NCI-H774 (cell line): ENCODE results near the gene TAF3.

Experiments
- DNase-seq: peaks from one replicate; lab custom pipeline; 2025; lab: John Stamatoyannopoulos, UW

TAF3 gene

GRCh38 chr10:7937315-7937945 is 119.1 kb downstream of the TAF3 start:
- no peak for DNase-seq

GRCh38 chr10:7941576-7941975 is 123.3 kb downstream of the TAF3 start:
- no peak for DNase-seq

GRCh38 chr10:7942316-7942715 is 124.0 kb downstream of the TAF3 start:
- no peak for DNase-seq

DNA sequence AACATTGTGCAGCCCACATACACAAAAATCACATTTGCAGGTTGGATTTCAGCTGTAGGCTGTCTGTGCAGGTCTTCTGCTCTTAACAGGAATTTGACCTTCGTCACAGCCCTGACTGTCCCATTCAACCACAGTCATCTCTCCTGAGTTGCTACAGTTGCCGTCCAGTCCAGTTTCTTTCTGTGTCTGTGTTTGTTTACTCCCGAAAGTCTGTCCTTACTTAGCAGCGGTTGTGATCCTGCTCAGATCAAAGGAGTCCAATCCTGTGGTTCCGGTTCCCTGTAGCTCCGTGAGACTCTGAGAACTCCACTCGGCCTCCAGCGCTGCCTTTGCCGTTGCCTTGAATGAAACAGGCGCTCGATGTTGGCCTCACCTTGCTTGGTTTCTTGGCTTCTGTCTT is 124.6 kb downstream of the TAF3 start:
- DNase-seq, result no peak

DNA sequence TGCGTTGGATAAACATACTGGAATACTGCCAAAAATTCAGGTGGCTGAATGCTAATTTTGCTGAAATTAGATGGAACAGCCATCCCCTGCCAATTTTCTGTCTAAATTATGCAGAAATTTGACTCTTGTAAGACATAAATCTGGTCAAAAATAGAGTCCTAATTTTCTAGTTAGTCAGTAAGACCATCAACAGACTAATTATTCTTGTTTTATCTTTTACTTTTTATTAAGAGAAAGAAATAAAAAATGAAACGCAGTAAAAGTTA is 125.8 kb downstream of the TAF3 start:
- DNase-seq, result no peak

DNA sequence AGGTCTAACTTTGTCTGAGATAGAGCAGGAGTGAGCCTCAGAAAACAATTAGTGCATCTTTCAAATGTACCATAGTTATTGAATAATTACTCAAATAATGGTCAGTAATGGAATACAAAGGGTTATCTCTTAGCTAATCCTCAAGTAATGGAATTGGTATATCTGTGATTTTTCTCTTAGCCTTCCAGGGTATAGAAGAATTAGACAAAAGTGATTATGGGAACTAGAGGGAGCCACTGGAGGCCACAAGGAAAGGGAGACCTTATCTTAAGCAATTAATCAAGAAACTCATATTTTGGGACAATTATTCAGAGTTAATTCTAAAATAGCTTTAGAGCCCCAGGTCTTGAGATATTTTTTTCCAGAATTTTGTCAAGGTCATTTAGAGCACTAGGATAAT is 126.2 kb downstream of the TAF3 start:
- DNase-seq, result no peak

- no peak for DNase-seq
Observed at GRCh38 chr10:7945034-7945433, 126.7 kb downstream of the TAF3 start.

DNA sequence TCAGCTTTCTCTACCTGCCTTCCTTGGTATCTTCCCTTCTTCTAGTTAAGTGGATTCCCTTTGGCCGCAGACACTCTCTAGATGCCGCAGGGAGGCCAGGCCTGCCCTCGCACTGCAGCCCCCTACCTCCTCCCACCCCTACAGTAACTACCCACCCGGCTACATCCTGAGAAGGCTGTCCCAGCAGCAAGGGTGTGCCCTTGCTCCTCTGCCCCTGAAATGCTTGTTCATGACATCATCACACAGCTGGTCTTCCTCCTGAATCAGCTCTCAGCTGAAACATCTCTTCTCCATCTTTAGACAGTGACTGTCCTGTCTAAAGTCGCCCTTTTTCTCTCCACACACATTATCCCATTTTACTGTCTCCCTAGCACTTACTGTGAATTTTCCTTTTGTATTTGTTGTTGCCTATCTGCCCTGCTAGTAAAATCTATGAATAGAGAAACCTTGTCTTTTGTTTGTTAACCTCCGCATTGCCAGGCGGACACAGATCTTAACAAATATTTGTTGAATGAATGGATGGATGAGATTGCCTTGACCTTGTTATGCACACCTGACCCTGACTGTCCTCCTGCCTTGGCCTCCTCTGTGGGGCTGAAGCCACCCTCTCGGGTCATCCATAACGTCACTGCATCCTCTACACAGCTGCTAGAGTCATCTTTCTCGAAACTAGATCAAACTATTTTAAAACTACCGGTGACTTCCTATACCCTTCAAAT is 127.3 kb downstream of the TAF3 start:
- DNase-seq, result no peak

- no peak for DNase-seq
Observed at GRCh38 chr10:7948371-7949000, 130.2 kb downstream of the TAF3 start.

DNA sequence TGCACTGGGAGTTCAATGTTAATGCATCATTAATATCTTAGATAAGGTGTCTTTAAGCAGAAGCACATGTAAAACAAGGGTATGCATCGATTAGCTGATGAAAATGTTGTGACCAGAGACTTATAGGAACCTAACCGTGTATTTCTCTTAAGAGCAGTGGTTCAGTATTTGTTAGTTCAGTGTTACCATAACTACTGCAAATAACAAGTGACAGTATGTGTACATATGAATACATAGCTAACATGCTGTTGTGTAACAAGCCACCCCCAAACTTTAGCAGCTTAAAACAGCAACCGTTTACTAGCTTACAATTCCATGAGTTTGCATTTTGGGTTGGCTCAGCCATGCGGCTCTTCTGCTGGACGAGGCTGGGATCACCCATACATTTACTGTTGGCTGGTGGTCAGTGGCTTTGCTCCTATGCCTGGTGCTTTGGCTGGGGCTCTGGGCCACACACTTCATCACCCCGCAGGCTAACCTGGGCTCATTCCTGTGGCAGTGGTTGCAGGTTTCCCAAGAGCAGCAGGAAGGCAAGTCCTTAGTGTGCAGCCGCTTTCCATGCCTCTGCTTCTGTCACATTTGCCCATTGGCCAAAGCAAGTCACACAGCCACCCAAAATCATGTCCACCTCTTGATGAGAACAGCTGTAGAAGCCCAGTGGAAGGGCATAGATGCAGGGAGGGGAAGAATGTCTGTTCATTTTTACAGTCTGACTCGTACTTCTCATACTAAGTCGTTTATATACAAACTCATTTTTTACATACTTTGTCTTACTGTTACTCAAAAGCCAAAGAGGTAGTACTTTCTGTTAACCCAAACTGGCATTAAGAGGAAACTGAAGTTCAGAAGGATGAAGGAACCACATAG is 132.9 kb downstream of the TAF3 start:
- no peak for DNase-seq

DNA sequence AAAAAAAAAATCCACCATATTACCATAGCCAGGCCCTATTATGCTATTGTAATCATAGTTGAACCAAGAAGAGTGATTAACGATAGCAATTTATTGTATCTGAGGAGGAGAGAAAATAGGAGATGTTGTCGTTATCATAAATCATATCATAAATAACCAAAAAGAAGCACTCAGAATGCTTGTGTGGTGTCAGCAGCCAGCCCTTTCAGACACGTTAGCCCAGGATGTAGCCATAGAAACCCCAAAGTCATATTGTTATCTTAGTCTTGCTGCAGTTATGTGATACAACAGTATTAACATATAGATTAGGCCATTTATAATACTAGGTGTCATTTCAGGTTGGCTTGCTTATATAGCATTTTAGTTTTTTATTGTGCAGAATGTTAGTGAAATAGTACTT is 134.0 kb downstream of the TAF3 start:
- no peak for DNase-seq

DNA sequence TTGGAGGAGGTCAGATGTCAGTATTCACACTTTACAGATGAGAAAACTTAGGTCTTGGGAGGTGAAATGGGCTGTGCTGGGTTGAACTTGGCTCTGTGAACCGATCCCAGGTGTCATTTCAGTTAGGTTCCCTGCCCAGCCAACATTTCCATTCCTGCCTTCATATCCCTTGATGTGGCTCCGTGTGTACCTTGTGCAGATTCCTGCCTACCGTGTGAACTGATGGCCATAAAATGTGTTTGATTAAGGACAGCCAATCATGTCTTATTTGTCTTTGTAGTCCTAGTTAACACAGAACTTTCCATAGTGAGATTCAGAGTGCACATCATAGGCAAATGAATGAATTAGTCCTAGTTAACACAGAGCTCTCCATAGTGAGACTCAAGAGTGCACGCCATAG is 135.1 kb downstream of the TAF3 start:
- no peak for DNase-seq

DNA sequence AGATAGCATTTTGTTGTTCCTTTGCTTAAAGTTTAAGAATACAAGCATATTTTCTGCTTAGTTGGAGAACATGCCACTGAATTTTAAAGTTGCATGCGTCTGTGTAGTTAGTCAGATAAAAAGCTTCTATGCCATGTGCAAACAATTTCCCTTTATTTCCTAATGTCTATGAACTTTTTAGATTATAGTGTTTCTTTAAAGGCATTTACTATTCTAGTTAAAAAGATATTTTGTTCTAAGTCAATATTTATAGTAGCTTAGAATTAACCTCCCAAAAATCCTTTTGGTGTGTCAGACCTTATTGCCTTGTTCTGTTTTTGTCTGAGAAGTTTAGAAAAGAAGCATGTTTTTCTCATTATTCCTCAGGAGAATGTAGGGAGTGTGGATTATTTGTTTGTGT is 137.1 kb downstream of the TAF3 start:
- DNase-seq, result no peak

DNA sequence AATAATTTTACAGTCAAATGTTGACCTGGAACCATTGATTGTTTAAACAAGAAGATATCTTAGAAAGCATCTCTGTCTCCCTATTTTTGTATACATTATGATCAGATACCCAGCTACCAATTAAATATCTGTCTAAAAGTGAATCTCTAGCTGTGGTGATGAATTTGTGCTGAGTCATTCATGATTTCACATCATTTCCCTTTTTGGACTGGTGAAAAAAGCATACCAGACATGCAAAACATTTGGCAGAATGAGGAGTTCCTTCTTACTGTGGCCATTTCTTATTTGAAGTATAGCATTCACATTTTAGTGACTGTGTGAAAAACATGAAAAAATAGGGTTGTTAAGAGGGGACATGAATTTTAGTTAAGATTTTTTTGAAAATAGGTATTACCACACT is 138.2 kb downstream of the TAF3 start:
- DNase-seq, result no peak

GRCh38 chr10:7957591-7957990 is 139.3 kb downstream of the TAF3 start:
- no peak for DNase-seq

DNA sequence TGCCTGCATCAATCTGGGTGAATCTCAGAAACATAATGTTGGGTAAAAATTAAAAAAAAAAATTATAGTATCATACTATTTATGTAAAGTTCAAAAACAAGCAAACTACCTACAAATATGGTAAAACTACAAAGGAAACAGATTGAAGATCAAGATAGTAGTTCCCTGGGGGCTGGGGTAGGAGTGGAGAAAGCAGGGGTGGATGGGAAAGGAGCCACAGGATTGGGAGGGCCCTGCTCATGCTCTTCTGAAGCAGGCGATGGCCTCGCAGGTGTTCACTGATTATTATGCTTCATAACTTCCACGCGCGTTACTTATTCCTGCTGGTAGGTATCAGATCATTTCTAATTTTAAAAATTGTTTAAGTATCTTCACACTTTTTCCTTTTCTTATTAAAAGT is 140.1 kb downstream of the TAF3 start:
- DNase-seq, result no peak

GRCh38 chr10:7960108-7960507 is 141.8 kb downstream of the TAF3 start:
- DNase-seq, result no peak

- no peak for DNase-seq
Observed at GRCh38 chr10:7962592-7962991, 144.3 kb downstream of the TAF3 start.

DNA sequence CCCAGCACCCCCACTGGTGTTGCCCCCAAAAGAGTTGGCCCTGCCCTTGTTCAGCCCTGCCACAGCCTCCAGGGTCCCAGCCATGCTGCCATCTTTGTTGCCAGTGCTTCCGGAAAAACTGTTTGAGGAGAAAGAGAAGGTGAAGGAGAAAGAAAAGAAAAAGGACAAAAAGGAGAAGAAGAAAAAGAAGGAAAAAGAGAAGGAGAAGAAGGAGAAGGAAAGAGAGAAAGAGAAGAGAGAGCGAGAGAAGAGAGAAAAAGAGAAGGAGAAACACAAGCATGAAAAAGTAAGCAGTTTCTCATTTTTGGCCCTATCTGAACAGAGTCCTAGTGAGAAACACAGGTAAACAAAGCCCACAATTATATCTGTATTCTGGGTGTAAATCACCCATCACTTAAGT is 147.2 kb downstream of the TAF3 start:
- DNase-seq, result no peak

DNA sequence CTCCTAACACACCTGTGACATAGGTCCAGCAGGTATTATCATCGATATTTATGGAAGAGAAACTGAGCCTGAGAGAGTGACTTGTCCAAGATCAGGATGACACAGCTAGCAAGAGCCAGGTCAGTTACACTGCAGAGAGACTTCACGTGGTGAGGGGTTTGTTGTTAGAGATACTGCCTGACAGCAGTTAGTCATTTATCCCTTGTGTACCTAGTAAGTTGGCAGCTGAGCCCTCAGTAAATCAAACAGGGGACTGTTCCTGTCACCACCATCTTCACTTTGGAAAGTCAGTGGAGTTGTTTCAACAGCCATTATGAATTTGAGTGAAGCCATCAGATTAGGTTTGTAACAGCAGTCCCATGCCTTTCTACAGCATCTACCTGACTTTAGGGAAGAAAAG is 148.7 kb downstream of the TAF3 start:
- DNase-seq, result no peak

DNA sequence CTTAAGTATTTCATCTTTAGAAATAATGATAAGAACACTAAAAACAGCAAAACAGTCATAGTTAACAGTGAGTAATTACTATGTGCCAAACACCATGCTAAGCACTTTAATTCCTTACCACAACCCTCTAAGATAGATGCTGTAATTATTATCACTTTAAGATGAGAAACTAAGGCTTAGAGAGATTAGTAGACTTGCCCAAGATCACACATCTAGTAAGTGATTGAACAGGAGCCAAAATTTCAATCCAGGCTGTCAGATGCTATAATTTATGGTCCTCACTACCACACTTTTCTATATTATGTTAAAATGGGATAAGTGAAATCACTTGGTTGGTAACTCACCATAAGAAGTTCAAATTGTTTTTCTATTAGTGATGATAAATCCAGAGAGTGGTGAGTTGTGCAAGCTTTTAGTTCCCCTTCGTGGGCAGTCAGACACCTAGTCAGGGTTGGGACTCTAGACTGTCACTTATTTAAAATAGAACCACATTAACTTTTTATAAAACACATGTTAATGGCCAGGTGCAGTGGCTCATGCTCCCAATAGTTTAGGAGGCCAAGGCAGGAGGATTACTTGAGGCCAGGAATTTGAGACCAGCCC is 150.3 kb downstream of the TAF3 start:
- no peak for DNase-seq

DNA sequence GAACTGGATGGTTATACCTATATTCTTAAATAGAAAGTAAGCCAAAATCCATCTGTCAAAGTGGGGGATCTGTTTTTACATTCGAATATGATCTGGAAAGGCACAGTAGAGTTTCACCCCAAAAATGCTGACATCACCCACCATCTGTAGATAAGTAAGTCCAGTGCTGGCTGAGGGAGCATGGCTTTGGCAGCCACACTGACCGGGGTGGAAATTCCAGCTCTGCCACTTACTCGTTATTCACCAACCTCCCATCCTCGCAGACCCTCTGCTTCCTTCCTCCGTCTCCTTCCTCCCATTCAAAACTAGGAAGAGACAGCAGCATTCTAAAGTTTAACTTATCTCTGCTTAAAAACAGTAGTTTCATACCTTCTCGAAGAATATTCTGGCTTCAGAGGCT is 151.3 kb downstream of the TAF3 start:
- no peak for DNase-seq

DNA sequence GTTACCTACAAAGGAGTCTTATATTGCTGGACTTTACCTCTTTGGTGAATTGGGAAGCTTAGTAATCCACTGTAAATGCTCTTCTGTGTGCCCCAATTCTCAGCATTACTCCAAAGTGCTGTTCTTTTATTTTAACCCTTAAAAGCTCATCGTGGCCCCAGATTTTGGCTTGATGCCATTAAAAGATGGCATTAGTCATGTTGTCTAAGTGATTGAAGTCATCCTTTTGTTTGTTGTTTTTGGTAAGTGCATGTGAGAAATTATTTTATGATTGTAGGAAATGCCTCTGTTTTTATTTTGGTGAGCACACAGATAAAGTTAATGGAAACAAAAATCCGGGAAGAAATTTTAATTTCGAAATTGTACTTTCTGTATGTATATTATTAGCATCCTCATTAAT is 153.6 kb downstream of the TAF3 start:
- DNase-seq, result no peak
